CD4-positive, alpha-beta T cell treated with Interferon gamma for 1 hour (primary cell): ENCODE measurements around the gene PFDN1.

Experiments used
- DNase-seq: peaks from one replicate; pipeline ENCODE4 v3.0.0-alpha.2; 2020

The PFDN1 gene

GRCh38 chr5:140328036-140328764 is 25.3 kb upstream of the PFDN1 start:
- no peak for DNase-seq

DNA sequence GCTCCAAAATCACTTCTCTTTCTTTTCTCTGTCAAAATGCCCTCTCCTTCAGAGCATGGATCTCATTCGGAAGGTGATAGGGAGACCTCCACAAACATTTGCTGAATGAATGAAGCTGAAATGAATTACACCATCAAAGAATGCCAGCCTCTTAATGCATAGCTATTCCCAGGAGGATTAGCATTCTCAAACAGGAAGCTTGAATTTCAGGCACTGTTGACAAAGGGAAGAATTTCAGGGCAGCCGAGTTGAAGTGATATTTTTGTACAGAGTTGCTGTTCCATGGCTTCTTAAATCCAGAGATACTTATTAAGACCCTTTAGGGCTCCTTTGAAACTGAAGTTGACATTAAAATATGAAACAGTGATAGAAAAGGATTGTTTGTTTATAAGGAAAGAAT is 24.7 kb upstream of the PFDN1 start:
- no peak for DNase-seq

GRCh38 chr5:140325486-140325885 is 22.6 kb upstream of the PFDN1 start:
- DNase-seq: no peak

DNA sequence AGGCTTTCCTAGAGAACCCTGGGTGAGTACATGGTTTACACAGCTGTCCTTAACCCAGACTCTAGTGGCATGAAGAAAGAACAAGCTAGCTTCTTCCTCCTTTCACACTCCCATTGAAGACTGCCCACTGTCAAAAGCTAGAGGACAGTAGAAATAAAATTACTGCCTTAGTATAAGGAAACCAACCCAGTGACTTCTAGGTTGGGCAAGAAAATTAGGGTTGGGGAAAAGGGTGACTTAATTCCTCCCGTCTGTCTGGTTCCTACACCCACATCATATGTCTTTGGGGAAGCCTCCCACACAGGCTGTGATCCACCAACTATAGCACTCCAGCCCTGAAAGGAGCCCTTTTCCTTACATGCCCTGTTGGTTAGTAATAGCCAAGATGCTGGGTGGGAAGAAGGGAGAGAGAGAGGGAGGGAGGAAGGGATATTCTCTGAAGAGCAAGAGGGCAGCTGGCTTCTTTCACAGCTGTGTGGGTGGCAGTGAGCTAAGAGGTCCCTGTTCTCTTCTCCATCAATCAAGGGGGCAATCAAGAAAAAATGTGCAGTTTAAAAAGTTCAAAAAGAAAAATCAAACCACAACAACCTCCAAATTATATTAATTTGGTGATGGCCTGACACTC is 21.8 kb upstream of the PFDN1 start:
- DNase-seq: no peak

DNA sequence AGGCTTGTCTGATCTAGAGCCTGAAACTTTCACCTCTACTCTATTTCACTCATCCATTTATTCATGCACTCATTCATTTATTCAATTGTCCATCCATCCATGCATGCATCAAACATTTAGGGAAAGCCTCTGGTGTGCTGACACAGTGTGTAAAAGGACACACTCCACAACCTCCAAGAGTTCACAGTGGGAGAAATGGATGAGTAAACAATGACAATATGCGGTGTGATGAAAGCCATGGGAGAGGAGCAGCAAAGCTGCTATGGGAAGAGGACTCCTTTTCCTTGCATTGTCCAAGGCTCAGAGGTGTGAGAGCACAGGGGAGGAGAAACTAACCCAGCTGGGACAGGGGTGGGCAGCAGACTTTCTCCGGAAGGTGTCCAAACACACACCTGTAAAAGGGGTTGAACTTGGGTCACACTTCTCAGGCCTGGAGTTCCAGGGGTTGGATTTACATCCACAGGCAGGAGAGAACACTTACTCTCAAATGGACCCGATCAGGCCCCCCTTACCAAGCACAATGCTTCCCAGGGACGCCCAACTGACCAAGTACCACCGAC is 21.2 kb upstream of the PFDN1 start:
- DNase-seq: no peak

DNA sequence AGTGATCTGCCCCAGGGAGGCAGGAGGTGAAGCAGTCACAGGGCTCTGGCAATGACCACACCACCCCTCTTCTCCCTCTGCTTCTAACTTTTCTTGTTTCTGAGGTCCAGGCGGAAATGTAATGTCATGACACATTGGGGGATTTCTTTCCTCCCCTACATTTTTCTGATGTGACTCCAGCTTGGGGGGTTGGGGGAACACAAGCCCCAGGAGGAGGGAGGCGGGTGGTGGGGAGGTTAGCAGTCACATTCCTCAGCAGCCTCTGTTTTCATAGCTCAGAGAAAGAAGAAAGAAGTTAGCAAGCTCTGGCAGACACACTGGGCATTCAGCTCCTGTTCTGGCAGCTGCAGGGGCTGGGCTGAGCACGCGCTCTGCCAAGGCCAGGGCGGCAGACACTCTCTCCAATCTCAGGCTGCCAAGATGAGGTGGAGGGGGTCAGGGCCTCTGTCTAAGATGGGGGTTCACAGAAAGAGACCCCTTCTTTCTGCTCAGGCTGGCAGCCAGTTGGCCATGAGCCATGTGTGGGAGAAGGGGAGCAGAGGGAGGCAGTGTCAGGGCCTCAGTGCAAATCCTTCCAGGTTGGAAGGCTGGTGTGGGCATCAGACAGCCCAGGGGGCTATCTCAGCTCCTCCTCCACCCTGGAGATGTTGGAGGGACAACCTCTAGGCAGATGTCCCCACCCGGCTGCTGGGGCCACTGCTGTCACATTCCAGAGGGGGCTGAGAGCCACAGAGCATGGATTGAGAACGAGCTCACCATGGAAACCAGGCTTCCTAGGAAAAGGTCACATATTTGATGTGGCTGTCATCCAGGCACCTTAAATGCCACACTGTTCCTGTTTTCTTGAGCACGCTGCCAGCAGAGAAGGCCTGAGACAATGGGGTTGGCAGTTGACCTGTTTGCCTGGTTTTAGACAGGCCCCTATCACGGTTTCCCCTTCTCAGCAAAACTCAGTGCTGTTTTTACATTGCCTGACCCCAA is 20.1 kb upstream of the PFDN1 start:
- DNase-seq: no peak

DNA sequence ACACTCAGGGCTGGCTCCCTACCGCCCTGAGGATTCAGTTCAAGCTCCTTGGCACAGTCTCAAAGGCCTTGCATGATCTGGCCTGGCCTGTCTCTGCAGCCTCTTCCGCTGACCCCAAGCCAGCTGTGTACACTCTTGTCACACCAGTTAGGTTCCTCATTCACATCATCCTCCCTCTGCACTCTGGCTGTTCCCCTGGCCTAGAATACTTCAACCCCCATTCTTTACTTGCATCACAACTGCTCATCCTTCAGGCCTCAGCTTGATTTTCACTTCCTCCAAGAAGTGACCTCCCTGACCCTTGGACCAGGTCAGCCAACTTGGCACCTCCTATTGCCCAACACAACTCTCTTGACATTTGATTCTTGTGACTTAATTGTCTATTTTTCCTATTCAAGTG is 18.9 kb upstream of the PFDN1 start:
- DNase-seq: peak; percentile 67

GRCh38 chr5:140319833-140320232 is 16.9 kb upstream of the PFDN1 start:
- DNase-seq: no peak

GRCh38 chr5:140318792-140319191 is 15.9 kb upstream of the PFDN1 start:
- DNase-seq: no peak

- no peak for DNase-seq
Measured at GRCh38 chr5:140317859-140318258, 15.0 kb upstream of the PFDN1 start.

GRCh38 chr5:140312791-140313189 is 9.9 kb upstream of the PFDN1 start:
- DNase-seq: no peak

DNA sequence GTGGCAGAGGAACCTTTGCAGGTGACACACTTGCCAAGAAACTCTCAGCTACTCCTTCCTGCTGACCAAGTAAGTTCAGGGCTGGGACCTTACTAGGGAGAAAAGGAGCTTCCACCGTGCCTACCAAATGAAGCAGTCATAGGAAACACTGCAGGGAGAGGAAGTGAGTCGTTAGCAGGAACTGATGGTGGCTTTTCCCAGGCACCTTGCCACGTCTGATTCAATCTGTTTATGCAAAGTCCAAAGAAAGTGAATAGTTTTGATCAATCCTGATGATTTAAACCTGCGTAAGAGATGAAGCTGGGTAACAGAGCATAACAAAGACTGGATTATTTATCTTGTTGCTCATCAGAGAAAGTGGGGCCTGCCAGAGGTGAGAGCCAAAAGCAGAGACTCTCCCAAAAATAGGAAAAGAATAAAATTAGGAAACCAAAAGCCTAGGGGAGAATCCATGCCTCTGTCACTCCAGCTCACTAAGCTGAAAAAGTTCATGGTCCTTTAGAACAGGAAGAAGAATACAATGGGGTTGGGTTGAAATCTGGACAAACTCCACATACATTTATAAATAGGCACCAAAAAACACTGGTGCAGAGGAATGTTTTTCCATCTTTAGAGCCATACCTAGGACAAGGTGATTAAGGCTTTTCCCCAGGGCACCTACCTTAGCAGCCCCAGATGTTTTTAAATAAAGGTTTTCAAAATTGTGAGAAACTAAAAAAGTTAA is 9.3 kb upstream of the PFDN1 start:
- DNase-seq: peak; percentile 13

DNA sequence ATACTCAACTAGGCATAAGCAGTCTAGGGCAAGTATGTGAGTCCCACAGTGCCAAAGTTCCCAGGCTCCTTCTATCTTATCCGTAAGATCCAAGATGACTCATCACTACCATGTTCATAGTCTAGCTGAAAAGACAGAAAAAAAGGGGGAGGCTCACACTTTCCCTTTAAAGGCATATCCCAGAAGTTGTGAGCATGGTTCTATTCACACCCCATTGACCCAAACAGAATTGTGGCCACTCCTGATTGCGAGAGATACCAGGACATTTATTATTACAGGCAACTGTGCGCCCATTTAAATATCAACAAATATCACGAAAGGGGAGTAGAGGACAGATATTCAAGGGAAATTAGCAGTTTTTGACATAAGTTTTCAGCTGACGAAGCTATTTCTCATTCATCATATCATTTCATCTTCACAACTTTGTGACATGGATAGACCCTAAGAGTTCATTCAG is 8.1 kb upstream of the PFDN1 start:
- DNase-seq: no peak

DNA sequence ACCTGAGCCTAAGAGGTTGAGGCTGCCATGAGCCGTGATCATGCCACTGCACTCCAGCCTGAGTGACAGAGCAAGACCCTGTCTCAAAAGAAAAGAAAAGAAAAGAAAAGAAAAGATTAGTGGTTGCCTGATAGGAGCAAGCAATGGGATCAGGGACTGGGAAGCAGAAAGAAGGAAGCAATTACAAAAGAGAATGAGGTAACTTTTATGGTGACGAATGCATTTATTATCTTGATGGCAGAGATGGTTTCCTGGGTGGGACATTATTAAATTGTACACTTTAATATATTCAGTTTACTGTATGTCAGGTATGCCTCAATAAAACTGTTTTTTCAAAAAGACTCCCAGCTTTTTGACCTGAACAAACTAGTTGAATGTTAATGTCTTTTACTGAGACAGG is 7.5 kb upstream of the PFDN1 start:
- DNase-seq: no peak

- no peak for DNase-seq
Measured at GRCh38 chr5:140309706-140310249, 6.9 kb upstream of the PFDN1 start.

GRCh38 chr5:140305471-140305870 is 2.6 kb upstream of the PFDN1 start:
- DNase-seq: no peak

GRCh38 chr5:140303966-140304365 is 1.1 kb upstream of the PFDN1 start:
- no peak for DNase-seq

GRCh38 chr5:140301136-140301535 is 1.8 kb downstream of the PFDN1 start:
- DNase-seq: no peak

- no peak for DNase-seq
Measured at GRCh38 chr5:140299056-140299455, 3.8 kb downstream of the PFDN1 start.

- no peak for DNase-seq
Measured at GRCh38 chr5:140298183-140298601, 4.7 kb downstream of the PFDN1 start.

- DNase-seq: no peak
Measured at GRCh38 chr5:140297283-140297682, 5.6 kb downstream of the PFDN1 start.

- DNase-seq: no peak
Measured at GRCh38 chr5:140296289-140296688, 6.6 kb downstream of the PFDN1 start.
